MCF 10A (cell line): Measurements from ENCODE around the gene HIGD1C. TPM values are rescaled to one million over a fixed set of nuclear protein-coding genes. Genes with fewer than 3 reads are reported as not detected.
A peak's percentile ranks its signal among the peaks of the same experiment; 100 is the strongest.

ENCODE experiments used
- BruUV-seq: library from RNA; stranded (reverse); fragments of 400-500 nt; replicated peaks from 2 replicates; lab custom pipeline; 2021; lab: Mats Ljungman, UMichigan
- CTCF ChIA-PET: fragments of 300-600 bp; sonication (Branson Sonifier 250); formaldehyde crosslinking; extraction: SDS; loops from one replicate; lab custom pipeline; 2021; ENCODE audit warnings: antibody characterized with exemption, inconsistent platforms; lab: Yijun Ruan, JAX
- POLR2A ChIA-PET: fragments of 300-600, 350-650 bp; sonication (Branson Sonifier 250); formaldehyde crosslinking; extraction: SDS; loops from one replicate; lab custom pipeline; 2020; ENCODE audit warnings: antibody characterized with exemption, inconsistent platforms; lab: Yijun Ruan, JAX
- DNase-seq: peaks from one replicate; pipeline ENCODE4 v3.0.0-alpha.2; 2018; ENCODE audit not compliant: unreplicated experiment
- H3K27ac Mint-ChIP-seq: one replicate; pipeline ENCODE4 v1.8.0; 2022; ENCODE audit warnings: mild to moderate bottlenecking, low read depth, mixed read lengths; ENCODE audit not compliant: unreplicated experiment
- H3K27me3 Mint-ChIP-seq: one replicate; pipeline ENCODE4 v1.8.0; 2022; ENCODE audit warnings: mixed read lengths; ENCODE audit not compliant: insufficient read depth, unreplicated experiment
- H3K36me3 Mint-ChIP-seq: one replicate; pipeline ENCODE4 v1.8.0; 2022; ENCODE audit warnings: mild to moderate bottlenecking, moderate library complexity, mixed read lengths; ENCODE audit not compliant: insufficient read depth, unreplicated experiment
- H3K4me1 Mint-ChIP-seq: one replicate; pipeline ENCODE4 v1.8.0; 2022; ENCODE audit warnings: mixed read lengths; ENCODE audit not compliant: insufficient read depth, unreplicated experiment
- H3K4me3 Mint-ChIP-seq: one replicate; pipeline ENCODE4 v1.8.0; 2022; ENCODE audit warnings: mild to moderate bottlenecking, moderate library complexity, mixed read lengths; ENCODE audit not compliant: unreplicated experiment
- H3K9me3 Mint-ChIP-seq: one replicate; pipeline ENCODE4 v1.8.0; 2022; ENCODE audit warnings: mixed read lengths; ENCODE audit not compliant: unreplicated experiment
- CTCF ChIP-seq: fragments of 200-600 bp; IDR thresholded peaks from one replicate; pipeline ENCODE4 v1.8.0; 2022; ENCODE audit warnings: antibody characterized with exemption, mild to moderate bottlenecking; ENCODE audit not compliant: unreplicated experiment
- intact Hi-C: fragments of 100-400 bp; cut with micrococcal nuclease; formaldehyde crosslinking; loops from 2 replicates; pipeline ENCODE4 v1.14.1; 2022
- total RNA-seq: library from RNA; stranded (reverse); gene quantifications from 2 replicates; pipeline ENCODE4 v1.2.3, GENCODE V29; 2022

Gene HIGD1C
- total RNA-seq, 1 experiment from 2014 or later: not detected

GRCh38 chr12:50916292-50916691 lies 36.1 kb upstream of the HIGD1C start:
- DNase-seq: no peak
- Mint-ChIP-seq H3K9me3 (peaks cover 20% of the 10 kb centered on the region), H3K27me3 (no peaks in the 10 kb centered on the region), H3K36me3 (no peaks in the 10 kb centered on the region), H3K27ac (no peak overlapping the region), H3K4me3 (no peak overlapping the region), H3K4me1 (no peaks in the 10 kb centered on the region)
- TF ChIP-seq CTCF: no peak
- intact Hi-C loops: no loop called here
- POLR2A ChIA-PET: interaction anchor here (0.7 to 1.3 kb wide), 2 partner anchors 9 kb away, joined by 3 to 6 read pairs; a partner anchor contains a TSS
- no TSS peak for BruUV-seq
- CTCF ChIA-PET: no interaction called here

GRCh38 chr12:50918584-50919316 lies 33.6 kb upstream of the HIGD1C start:
- Mint-ChIP-seq H3K36me3 (no peaks in the 10 kb centered on the region), H3K9me3 (peaks cover 3% of the 10 kb centered on the region), H3K4me1 (peaks cover 11% of the 10 kb centered on the region), H3K27me3 (no peaks in the 10 kb centered on the region), H3K4me3 (no peak overlapping the region), H3K27ac (no peak overlapping the region)
- ChIA-PET POLR2A (interaction anchor here (0.8 to 1.2 kb wide), 2 partner anchors 30 to 109 kb away, joined by 3 to 5 read pairs; no protein-coding TSS in a partner anchor), CTCF (interaction anchor here (1.0 kb wide), 1 partner anchor 94 kb away, joined by 3 read pairs; no protein-coding TSS in a partner anchor)
- BruUV-seq: no TSS peak
- intact Hi-C loops: no loop called here
- no peak for DNase-seq
- TF ChIP-seq CTCF: no peak

GRCh38 chr12:50922820-50923219 lies 29.5 kb upstream of the HIGD1C start:
- no TSS peak for BruUV-seq
- no peak for DNase-seq
- Mint-ChIP-seq H3K4me3 (peak overlapping the region; percentile 28), H3K36me3 (peaks cover 1% of the 10 kb centered on the region), H3K27me3 (no peaks in the 10 kb centered on the region), H3K27ac (peak overlapping the region; percentile 93), H3K9me3 (no peaks in the 10 kb centered on the region), H3K4me1 (peaks cover 26% of the 10 kb centered on the region)
- ChIA-PET POLR2A (interaction anchor here (1.0 to 7.4 kb wide), 11 partner anchors 9 to 159 kb away, joined by 3 to 116 read pairs (median 27); partner anchors contain the start of genes ATF1 and SLC11A2), CTCF (interaction anchor here (0.6 to 1.1 kb wide), 3 partner anchors 63 to 97 kb away, joined by 3 to 4 read pairs (median 3); no protein-coding TSS in a partner anchor)
- TF ChIP-seq CTCF: no peak
- intact Hi-C loops: loop anchor here (5.0 to 10.0 kb wide), 2 partner anchors 99 to 158 kb away; partner anchors contain the start of gene ATF1
